HG03025 (cell line): ENCODE data around the gene EXOC7.

Experiments
- ATAC-seq: cut with Tn5 transposase; IDR thresholded peaks from one replicate; pipeline ENCODE4 v1.9.1; 2021; ENCODE audit warnings: mild to moderate bottlenecking, moderate library complexity; ENCODE audit not compliant: unreplicated experiment, low FRiP score

Gene EXOC7, protein sequence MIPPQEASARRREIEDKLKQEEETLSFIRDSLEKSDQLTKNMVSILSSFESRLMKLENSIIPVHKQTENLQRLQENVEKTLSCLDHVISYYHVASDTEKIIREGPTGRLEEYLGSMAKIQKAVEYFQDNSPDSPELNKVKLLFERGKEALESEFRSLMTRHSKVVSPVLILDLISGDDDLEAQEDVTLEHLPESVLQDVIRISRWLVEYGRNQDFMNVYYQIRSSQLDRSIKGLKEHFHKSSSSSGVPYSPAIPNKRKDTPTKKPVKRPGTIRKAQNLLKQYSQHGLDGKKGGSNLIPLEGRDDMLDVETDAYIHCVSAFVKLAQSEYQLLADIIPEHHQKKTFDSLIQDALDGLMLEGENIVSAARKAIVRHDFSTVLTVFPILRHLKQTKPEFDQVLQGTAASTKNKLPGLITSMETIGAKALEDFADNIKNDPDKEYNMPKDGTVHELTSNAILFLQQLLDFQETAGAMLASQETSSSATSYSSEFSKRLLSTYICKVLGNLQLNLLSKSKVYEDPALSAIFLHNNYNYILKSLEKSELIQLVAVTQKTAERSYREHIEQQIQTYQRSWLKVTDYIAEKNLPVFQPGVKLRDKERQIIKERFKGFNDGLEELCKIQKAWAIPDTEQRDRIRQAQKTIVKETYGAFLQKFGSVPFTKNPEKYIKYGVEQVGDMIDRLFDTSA

DNA sequence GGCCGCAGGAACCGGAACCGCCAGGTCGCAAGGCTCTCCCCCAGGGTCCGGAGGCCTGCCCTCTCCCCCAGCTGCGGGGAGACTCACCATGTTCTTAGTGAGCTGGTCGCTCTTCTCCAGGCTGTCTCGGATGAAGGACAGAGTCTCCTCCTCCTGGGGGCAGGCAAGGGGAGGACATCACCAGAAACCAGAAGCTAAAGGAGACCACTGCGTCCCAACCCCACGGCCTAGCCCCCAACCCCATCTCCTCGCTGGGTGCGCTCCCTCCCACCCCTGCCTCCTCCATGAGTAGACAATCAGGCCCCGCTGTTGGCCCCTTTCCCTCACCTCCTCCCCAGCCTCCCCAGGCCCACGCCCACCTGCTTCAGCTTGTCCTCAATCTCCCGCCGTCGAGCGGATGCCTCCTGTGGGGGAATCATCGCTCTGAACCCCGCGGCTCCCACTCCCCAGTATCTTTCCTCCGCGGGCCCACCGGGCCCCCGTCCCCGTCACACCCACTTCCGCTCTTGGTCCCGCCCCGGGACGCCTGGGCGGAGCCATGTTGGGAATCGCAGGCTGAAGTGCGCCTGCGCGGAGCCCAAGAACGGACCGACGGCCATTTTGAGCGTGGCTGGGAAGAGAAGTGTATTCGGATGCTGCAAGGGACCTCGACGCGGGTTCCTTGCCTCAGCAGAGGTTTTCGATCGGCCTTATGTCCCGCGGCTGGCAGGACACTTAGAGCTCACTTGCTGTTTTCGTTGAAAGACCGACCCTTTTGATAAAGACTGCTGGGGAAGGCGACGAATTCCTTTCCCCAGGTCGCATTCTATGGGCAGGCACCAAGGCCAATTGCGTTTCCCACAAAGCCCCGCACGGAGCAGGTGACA lies at the start of gene EXOC7:
TSS of gene EXOC7 (minus strand) at position 514 of the 866 bp plus-strand sequence. CDS start at position 419, 95 bp downstream.
- ATAC-seq, result peak; percentile 79

DNA sequence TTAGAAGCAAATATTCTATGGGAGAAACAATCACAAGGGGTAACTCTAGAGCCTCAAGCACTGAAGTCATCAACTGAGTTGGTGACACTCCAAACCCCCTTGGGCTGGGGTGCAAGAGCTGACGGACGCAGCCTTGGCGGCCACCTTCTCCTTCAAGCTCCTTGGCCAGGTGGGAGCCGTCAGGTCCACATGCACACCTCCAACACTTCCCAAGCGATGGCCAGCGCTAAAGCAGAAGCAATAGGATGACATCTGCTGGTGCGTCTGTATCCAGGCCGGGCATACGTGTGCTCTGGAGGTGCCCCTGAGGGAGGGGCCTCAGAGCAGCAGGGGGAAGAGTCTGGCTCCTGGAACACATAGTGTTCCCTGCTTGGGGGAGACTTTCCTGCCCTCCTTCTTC lies 49.6 kb upstream of the EXOC7 start:
- no peak for ATAC-seq

DNA sequence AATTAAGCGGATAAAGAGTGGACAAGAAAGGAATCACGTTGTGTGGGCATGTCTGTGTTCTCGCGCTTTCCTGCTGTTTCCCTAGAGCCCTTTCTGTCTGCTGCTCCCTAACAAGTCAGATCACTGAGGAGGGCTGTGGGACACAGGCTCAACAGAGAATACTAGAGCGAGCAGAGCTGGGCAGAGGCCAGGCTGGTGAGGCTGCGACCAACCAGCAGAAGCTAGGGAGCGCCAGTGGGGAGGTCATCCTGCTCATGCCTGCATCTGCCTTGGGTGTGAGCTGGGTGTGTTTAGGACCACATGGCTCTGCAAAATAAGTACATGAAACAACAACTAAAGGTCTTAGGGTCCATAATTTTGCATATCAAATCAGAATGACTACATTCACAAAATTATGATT lies 49.0 kb upstream of the EXOC7 start:
- ATAC-seq, result no peak

DNA sequence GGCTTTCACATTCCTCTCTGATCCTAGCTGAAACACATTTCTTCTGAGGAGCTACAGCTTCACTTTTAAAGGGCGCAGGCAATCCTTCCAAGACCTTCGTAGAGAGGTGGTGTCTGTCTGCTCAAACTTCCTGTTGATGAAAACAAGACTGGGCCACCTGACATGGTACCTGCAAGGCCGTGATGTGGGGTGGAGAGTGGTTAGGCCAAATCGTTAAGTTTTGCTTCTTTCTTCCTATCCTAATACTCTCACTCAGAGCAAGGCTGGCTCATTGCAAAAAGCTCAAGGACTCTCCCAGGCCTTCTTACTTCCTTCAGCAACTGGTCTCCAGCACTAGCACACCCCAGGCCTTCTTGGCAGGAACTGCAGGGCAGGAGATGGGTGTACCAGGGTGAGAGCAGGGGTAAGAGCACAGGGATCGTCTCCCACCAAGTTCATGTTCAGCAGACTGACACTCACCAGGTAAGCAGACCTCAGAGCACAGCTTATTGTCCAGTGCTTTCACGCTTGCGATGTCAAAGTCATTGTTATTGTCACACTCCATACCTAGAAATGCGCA lies 48.4 kb upstream of the EXOC7 start:
- ATAC-seq, result no peak

DNA sequence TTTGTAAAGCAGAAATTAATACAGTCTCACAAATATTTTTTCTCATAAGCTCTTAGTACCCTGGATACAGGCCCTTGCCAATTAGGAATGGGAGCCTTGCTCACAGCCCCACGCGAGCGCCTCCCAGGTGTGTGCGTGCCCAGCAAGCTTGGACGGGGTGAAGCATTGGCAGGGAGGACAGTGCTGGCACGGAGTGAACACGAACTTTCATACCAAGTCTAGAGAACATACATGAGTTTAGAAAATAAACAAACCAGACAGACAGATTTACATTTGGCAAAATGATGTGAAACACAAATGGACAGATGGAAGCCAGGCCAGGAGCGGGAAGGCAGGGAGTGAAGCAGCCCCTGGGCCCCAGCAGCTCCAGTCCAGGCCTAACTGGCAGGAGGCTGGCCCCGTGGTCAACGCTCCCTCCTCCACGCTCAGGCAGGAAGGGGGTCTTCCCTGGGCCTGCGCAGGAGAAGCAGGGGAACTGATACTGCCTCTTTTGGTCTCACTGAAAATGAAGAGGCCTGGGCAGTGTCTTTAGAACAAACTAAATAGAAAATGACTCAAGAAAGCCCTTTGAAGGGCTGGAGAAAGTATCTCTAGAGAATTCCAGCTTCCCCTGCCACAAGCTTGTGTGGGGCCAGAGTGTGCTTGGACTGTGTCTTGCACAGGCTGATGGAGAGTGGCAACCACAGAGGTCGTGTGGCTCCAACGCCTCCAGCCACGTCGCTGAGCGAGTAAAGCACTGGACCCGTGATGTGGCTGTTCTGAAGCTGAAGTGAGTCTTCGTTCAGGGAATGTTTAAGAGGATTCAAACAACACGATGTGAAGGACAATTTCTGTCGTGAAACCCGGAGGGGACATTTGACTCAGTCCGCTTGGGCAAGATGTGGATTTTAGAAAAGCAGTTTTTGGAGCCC lies 47.4 kb upstream of the EXOC7 start:
- no peak for ATAC-seq

DNA sequence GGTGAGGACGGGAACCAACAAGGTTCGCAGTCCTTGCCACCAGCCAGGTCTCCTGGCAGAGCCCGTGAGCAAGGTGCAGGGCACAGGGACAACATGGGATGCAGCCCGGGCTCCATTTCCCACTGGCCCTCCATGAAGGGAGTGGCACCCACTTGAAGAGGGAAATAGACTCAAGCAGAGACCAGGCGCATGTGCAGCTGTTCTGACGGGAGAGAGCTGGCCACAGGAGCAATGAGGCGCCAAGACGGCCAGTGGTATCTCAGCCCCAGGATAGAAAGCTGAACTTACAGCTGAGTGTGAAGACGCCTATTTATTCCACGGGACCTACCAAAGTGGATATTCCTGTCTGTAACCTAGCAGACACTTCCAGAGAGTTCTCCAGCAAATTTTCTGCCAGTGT lies 45.6 kb upstream of the EXOC7 start:
- no peak for ATAC-seq

DNA sequence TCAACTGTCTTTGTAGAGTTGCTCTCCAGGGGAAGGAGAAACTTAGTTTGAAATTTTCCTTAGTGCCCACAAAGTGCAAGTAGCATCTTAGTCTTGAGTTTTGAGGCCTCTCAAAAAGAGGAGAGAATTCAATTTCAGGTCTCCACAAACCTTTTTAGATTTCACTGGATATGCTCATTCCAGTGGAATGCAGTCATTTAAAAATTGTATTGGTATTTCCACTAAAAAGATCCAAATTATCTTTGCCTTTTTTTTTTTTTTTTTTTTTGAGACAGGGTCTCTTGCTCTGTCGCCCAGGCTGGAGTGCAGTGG lies 44.4 kb upstream of the EXOC7 start:
- no peak for ATAC-seq

DNA sequence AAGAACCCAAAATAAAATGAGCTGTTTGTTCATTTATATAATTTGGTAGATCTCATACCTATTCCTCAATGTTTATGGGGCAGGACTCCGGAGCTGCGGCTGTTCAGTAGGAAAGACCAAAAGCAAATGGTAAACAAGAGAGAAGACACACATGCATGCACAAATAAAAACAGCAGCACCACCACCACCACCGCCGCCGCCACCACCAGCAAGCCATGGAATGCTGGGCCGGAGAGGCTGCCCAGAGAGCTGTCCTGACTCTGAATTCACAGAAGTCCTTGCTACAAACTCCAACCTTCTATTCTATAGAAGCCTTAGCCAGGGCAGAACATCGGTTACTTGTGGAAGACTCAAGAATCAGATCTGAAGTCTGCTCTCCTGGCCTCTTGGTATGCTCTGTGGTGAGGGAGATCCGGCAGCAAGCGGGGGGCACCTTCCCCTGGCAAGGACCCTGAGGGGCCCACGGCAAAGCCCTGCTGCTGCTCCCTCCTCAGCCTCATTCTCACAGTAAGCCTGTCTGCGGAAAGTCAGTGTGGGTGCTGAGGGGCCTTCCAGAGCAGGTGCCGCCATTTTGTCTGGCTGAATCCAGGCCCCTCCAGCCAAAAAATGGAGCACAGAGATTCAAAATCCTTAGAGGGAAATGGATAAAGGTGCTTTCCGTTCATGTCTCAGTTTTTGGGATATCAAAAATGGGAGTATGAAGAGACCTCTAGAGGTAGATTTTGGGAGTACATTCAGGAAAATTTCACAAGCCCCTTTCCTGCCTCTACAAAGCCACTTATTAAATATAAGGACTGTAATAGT lies 43.8 kb upstream of the EXOC7 start:
- ATAC-seq, result no peak

DNA sequence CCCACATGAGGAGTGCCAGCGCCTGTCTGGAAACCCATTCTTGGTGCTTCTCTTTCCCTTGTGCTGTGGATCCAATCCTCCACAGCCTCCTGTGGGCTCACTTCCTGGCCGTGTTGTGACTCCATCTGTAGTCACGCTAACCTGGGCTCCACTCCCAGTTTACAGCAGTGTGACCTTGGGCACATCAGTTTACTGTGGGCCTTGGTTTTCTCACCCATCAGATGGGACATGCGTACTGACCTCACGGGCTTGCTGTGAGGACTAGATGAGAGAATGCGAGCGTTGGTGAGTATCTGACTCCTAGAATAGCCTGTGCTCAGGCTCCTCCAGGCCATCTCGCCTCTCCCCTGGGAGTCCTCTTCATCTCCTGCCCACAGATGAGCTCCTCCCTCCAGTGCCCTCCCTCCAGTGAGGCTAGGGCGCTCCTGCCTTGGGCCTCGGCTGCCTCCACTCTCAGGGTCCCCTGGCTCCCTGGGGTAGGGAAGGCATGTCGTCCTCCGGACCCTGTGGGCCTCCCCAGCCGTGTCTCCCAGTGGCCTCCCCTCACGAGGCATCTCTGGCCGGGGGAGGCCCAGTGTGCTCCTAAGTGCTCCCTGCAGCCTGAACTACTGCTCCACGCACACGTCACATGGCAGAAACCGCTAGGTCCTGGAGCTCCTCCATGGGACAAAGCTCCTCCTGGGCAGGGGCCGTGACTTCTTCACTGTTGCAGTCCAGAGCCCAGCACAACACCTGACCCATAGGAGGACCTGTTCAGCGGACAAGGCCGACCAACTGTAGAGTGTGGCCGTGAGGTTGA lies 42.7 kb upstream of the EXOC7 start:
- ATAC-seq, result no peak

DNA sequence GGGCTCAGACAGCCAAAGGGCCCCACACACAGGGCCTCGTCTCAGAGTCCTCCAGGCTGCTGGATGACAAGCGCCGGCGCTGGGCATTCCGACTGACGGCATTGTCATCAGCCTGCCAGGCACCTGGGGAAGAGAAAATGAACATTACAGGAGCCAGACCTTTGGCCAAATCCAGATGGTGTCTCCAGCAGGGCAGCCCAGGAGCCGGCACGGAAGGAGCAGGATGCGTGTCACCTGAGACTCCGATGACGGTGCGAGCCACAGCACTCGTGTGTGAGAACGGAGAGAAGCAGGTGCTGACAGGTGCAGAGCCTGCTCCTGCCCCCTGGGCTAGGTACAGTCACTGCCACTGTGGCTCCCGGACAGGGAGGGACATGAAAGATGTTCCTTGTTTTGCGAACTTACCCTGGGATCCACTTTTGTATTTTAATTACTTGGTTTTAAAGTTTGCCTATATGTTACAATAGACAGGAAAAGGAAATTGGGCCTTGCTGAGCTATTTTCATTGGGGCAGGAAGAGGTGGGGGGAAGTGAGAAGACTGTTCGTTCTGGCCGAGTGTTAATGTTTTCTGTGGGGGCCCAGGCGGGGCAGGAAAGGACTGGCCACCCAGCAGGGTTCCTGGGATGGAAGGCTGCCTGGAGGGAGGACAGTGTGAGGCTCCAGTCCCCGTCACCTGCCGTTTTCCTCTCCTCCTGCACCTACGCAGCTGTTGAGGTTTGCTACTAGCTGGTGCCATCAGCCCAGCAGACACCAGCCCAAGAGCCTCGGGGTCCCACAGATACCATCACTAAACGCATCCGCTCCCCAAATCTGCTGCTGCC lies 41.9 kb upstream of the EXOC7 start:
- no peak for ATAC-seq

DNA sequence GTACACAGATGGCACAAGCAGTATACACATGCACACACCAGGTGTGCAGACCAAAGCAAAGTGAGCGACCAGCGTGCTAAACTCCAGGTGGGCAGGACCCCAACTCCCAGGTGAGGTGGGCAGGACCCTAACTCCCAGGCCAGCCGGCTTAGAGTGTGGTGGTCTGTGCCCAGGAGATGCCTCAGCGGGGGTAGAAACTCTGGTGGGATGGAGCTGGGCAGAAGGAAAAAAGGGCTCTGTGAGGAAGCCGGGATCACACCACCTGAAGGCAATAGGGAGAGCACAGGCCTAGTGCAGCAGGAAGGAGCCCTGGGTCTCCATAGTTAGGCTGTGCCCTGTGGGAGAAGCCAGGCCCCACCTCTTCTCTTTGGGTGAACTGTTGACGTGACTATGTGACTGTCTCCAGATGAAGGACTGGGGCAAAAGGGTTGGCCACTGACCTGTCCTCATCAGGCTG lies 39.0 kb upstream of the EXOC7 start:
- no peak for ATAC-seq

DNA sequence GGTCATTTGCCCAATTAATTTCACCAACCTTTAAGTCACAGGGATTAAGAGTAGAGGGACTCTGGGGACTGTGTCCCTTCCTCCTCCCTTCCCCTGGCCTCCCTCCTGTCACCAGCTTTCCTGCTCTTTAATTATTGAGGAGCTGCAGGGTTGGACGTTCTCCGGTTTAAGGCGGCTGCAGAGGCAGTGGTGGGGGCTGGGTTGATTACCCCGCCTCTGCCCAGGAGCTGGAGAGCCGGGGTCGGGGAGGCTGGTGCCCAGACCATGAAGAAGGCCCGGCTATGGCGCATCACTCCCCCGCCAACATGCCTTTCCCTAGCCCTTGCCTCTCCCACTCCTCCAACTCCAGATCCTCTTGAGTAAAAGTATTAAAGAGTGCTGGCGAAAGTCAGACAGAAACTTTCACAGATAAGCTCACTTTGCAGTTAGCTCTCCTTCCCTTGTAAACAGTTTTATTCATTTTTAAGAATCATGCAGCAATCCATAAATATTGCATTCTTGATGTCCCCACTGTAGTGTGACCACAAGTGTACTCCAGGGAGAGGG lies 38.5 kb upstream of the EXOC7 start:
- ATAC-seq, result no peak

DNA sequence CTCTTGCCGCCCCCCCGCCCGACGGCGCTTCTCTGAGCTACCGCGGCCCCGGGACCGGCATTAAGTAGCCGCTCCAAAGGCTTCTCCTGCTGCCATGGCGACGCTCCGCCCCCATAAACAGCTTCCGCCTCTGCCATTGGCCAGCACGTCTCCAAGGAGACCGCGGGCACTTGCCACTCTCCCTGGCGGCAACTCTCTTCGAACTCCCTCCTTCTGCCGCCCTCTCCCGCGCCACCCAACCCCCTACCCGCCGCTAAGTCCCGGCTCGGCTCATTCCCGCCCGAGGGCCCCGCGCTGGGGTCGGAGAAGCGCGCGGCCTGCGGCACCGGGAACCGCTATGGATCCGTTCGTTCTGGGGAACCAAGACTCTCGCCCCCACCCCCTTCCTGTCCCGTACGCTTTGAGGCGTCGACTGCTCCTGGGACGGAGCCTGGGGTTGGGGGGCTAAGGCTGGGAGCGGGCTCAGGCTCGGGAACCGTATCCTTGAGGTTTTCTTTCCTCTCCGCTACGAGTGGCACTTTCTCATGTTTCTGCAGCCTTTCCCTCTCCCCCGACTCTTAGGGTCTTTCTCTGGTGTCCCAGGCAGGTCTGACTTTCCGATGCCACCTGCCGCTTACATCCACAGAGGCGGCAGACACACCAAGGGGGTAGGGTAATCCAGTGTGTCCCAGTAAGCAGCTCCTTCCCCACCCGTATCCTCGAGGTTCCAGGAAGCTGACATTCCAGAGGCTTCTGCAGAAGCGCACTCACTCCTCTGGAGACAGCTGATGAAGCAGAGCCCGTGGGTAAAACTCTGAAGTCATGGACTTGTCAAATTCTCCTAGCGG lies 37.8 kb upstream of the EXOC7 start, which contains the start of gene FOXJ1:
TSS of gene FOXJ1 (minus strand) at position 34 of the 827 bp plus-strand sequence. CDS start 850 bp downstream, outside the sequence.
- ATAC-seq, result no peak

DNA sequence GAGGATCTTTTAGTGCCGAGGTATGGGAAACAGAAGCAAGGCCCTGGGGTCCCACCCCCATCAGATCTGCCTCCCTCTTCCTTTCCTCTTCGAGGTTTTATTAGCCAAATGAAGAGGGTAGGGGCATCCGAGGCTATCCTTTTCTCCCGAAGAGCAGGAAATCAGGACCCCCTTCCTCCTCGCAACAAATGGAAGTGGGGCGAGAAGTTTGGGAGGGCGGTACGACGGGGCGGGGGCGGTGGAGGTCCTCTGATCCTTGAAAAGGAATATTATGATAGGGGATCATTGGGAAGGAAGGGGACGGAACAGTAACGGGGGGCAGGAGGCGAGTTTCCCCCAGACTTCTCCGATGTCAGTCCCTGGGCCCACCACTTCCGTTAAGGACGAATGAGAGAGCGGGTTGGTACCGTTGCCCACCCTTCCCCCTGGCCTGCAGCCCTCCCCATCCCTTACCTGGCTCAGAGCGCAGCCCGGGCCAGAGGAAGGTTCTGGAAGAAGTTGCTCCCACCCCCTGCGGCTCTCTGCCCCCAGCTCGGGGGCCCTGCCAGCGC lies 37.1 kb upstream of the EXOC7 start:
- ATAC-seq, result no peak

DNA sequence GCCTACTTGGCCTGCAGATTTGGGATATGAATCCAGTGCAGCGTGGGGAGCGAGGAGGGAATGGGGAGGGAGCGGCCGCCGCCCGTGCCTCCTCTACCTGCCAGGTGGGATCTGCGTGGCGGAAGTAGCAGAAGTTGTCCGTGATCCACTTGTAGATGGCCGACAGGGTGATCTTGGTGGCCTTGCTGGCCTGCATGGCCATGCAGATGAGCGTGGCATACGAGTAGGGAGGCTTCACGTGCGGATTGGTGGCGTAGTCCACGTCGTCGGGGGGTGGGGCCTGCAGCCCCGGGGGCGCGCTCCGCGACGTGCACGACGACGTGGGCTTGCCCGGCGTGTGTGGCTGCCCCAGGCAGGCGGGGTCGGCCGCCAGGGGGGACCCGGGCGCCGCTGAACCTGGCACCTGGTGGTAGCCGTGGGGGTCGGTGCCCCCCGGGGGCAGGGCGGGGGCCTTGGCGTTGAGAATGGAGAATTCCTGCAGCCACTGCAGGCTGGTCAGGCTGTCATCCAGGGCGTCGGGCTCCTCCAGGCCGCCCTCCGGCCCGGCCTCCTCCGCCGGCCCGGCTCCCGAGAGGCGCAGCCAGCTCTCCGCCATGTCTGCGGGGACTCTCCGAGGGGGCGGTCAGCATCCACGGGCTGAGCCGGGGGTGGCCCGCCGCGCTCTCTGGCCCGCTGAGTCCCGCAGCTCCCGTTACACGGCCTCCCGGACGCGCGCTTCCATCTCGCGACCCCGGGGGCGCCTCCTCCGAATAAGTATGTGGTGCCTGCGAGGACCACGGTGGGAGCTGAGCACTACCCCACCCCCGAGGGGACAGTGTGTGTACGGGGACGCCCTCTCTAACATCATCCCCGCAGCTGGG lies 36.4 kb upstream of the EXOC7 start:
- ATAC-seq, result no peak
